Endometrial microvascular endothelial cells (primary cell): ENCODE results near the gene MAP7D2. TPM values are rescaled to one million over a fixed set of nuclear protein-coding genes. Genes with fewer than 3 reads are reported as not detected.
"Not testable (repeated sequence)": the region's sequence is repeated elsewhere in the genome, so short reads cannot be mapped to it uniquely, and the experiment has no call there.

Source experiments
- in situ Hi-C: cut with HindIII; loops from 2 replicates; pipeline ENCODE4 v1.10.0; 2017; ENCODE audit warnings: low sequenced_read_pairs, low pct_unique_long_range_greater_than_20kb; ENCODE audit errors: inconsistent ontology term
- total RNA-seq: library from RNA; depleted of rRNA; stranded (reverse); fragments of >200 nt; gene quantifications from one replicate; pipeline ENCODE4 v1.2.3, GENCODE V29; 2015; ENCODE audit errors: inconsistent ontology term

The MAP7D2 gene
- total RNA-seq, result not detected

GRCh38 chrX:20116577-20117240, at the start of gene MAP7D2:
TSS of gene MAP7D2 (minus strand) at chrX:20116907. CDS start at chrX:20116879, 28 bp downstream.
- in situ Hi-C loops, result no loop called here

GRCh38 chrX:20162516-20162915, 45.8 kb upstream of the MAP7D2 start:
- in situ Hi-C loops, result not testable (repeated sequence)

GRCh38 chrX:20159797-20160385, 43.2 kb upstream of the MAP7D2 start:
- in situ Hi-C loops, result no loop called here

- in situ Hi-C loops, result no loop called here
Measured at GRCh38 chrX:20151689-20152088, 35.0 kb upstream of the MAP7D2 start.

- in situ Hi-C loops, result no loop called here
Measured at GRCh38 chrX:20149326-20149725, 32.6 kb upstream of the MAP7D2 start.

GRCh38 chrX:20147561-20147960, 30.9 kb upstream of the MAP7D2 start:
- in situ Hi-C loops, result no loop called here

GRCh38 chrX:20144491-20144890, 27.8 kb upstream of the MAP7D2 start:
- in situ Hi-C loops, result no loop called here

GRCh38 chrX:20143561-20143960, 26.9 kb upstream of the MAP7D2 start:
- in situ Hi-C loops, result no loop called here

GRCh38 chrX:20143111-20143510, 26.4 kb upstream of the MAP7D2 start:
- in situ Hi-C loops, result no loop called here

- in situ Hi-C loops, result no loop called here
Measured at GRCh38 chrX:20141281-20142220, 24.8 kb upstream of the MAP7D2 start, which contains the start of gene EIF1AX. TSS of gene EIF1AX (minus strand) at chrX:20141838. CDS start at chrX:20141640, 198 bp downstream.

- in situ Hi-C loops, result no loop called here
Measured at GRCh38 chrX:20140420-20140819, 23.7 kb upstream of the MAP7D2 start.

- in situ Hi-C loops, result no loop called here
Measured at GRCh38 chrX:20139966-20140365, 23.3 kb upstream of the MAP7D2 start.

GRCh38 chrX:20135944-20136343, 19.2 kb upstream of the MAP7D2 start:
- in situ Hi-C loops, result no loop called here

GRCh38 chrX:20132666-20133065, 16.0 kb upstream of the MAP7D2 start:
- in situ Hi-C loops, result no loop called here

GRCh38 chrX:20130357-20130756, 13.7 kb upstream of the MAP7D2 start:
- in situ Hi-C loops, result no loop called here

- in situ Hi-C loops, result no loop called here
Measured at GRCh38 chrX:20129547-20129946, 12.8 kb upstream of the MAP7D2 start.

GRCh38 chrX:20128670-20129069, 12.0 kb upstream of the MAP7D2 start:
- in situ Hi-C loops, result no loop called here

GRCh38 chrX:20127440-20127839, 10.7 kb upstream of the MAP7D2 start:
- in situ Hi-C loops, result not testable (repeated sequence)

GRCh38 chrX:20126833-20127232, 10.1 kb upstream of the MAP7D2 start:
- in situ Hi-C loops, result not testable (repeated sequence)

GRCh38 chrX:20124964-20125363, 8.3 kb upstream of the MAP7D2 start:
- in situ Hi-C loops, result no loop called here
